ENCODE data around the gene FADS1.

Gene FADS1

DNA sequence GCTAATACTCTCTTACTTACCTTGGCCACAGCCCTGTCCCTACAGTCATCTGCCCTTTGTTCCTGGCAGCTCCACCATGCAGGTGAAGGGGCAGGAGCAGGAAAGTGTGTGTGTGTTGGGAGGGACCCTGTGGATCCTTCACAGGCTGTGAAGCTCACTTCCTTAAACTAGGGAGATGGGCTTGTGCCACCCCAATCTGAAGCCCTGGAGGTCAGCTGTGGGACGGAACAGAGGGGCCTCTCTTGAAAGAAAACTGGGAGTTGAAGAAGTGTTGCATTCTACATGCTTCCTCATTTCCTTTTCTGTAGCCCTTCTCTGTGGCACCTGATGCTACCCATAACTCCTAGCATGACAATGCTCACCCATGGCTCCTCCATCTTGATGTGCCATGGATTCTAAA, 11.7 kb downstream of the FADS1 start:
- Histone ChIP-seq H3K4me3 (ENCODE audit: extremely low read depth, insufficient read depth, low read length, poor library complexity, severe bottlenecking) (no peak overlapping the region), H3K9me3 (ENCODE audit: control insufficient read depth, low read length) (no peaks in the 10 kb centered on the region), H3K4me1 (ENCODE audit: control insufficient read depth, insufficient read depth, low read length, poor library complexity, severe bottlenecking) (peaks cover 8% of the 10 kb centered on the region), H3K36me3 (ENCODE audit: control insufficient read depth, insufficient read depth, low read length) (peaks cover 97% of the 10 kb centered on the region), H3K27ac (ENCODE audit: low read depth, low read length, severe bottlenecking) (no peak overlapping the region)
- 100% methylated on average over 1 of the region's 1 CpG; no CpG with 5 or more reads in 1 of the 2 experiments for WGBS, 2 experiments (ENCODE audit: insufficient coverage in 2 of 2)

DNA sequence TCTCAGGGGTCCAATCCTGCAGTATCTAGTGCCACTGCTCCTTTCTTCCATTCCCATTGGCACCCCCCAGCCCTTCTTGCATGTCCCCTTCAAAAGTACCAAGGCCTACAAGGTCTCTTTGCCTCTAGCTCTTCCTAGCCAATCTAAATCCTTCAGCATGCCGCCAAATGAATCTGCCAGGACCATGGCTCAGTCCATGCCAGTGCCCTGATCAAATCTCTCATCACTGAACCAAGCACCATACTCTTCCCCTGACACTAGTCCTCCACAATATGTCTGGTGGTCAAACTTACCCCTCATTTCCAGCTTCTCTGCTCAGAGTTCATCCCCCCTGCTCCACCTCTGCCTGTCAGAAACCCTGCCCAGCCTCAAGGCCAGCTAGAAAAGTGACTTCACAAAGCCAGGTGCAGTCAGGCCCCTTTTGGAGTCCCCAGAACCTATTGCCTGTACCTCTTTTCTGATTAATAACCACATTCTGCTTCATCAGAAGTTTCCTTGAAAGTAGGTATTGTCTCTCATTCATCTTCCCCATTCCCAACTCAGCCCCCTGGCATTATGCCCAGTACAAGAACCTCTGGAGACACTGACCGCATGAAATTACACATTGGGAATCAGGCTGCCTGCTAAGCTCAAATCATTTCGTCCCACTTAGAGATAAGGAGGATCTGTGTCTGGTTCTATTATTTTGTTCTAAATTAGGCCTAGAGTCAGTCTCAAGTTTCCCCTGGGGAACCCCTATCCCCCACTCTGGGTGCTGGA, 12.7 kb downstream of the FADS1 start:
- Histone ChIP-seq H3K4me3 (ENCODE audit: extremely low read depth, insufficient read depth, low read length, poor library complexity, severe bottlenecking) (no peak overlapping the region), H3K9me3 (ENCODE audit: control insufficient read depth, low read length) (no peaks in the 10 kb centered on the region), H3K36me3 (ENCODE audit: control insufficient read depth, insufficient read depth, low read length) (peaks cover 97% of the 10 kb centered on the region), H3K27ac (ENCODE audit: low read depth, low read length, severe bottlenecking) (no peak overlapping the region), H3K4me1 (ENCODE audit: control insufficient read depth, insufficient read depth, low read length, poor library complexity, severe bottlenecking) (peaks cover 8% of the 10 kb centered on the region)
- 83 to 100% methylated on average over 1 to 3 of the region's 3 CpGs for WGBS, 2 experiments (ENCODE audit: insufficient coverage in 2 of 2)

- Histone ChIP-seq H3K4me1 (ENCODE audit: control insufficient read depth, insufficient read depth, low read length, poor library complexity, severe bottlenecking) (peaks cover 8% of the 10 kb centered on the region), H3K9me3 (ENCODE audit: control insufficient read depth, low read length) (no peaks in the 10 kb centered on the region), H3K27ac (ENCODE audit: low read depth, low read length, severe bottlenecking) (no peak overlapping the region), H3K36me3 (ENCODE audit: control insufficient read depth, insufficient read depth, low read length) (peaks cover 93% of the 10 kb centered on the region), H3K4me3 (ENCODE audit: extremely low read depth, insufficient read depth, low read length, poor library complexity, severe bottlenecking) (no peak overlapping the region)
- 83 to 98% methylated on average over 1 to 5 of the region's 6 CpGs for WGBS, 2 experiments (ENCODE audit: insufficient coverage in 2 of 2)
Measured at GRCh38 chr11:61802605-61803004, 14.2 kb downstream of the FADS1 start.

DNA sequence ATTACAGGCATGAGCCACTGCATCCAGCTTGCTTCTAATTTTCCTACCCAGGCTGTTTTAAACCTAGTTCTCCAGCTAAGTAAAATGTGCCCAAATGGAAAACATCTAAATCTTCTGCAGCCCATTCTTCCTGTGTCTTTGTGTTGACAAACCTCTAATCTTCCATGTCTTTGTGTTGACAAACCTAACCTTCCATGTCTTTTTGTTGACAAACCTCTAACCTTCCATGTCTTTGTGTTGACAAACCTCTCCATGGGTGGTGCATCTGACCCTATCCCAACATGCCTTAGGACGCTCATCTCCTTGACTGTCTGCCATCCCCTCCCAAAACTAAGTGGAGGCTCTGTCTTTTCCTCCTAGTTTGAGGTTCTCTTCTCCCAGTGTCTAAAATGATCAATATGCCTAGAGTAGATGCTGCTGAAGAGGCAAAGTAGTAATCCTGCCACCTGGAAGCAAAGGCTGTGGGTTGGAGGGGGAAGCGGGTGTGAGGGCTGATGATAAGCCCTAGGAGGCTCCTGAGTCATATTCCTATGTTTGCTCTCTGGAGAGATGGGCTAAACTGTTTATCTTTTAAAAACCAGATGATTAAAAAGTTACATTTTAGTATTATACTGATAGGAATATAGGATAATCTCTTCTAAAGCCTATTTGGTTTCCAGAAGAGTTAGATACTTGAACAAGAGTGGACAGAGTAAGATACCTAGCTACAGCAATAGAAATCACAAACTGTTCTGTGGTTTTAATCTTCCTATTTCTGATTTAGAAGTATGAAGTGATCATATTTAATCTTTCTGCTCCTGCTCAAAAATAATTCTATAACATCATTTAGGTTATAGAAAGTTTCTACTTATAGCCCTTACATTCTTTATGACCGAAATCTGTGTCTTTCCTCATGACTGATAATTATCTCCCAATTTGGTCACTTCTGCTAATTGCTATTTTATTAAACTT, 16.2 kb downstream of the FADS1 start:
- H3K27ac ChIP-seq (ENCODE audit: low read depth, low read length, severe bottlenecking), result no peak overlapping the region
- 88 to 100% methylated on average over 1 to 2 of the region's 3 CpGs for WGBS, 2 experiments (ENCODE audit: insufficient coverage in 2 of 2)
- no peak overlapping the region for H3K4me3 ChIP-seq (ENCODE audit: extremely low read depth, insufficient read depth, low read length, poor library complexity, severe bottlenecking)
- H3K4me1 ChIP-seq (ENCODE audit: control insufficient read depth, insufficient read depth, low read length, poor library complexity, severe bottlenecking), result peaks cover 8% of the 10 kb centered on the region
- no peaks in the 10 kb centered on the region for H3K9me3 ChIP-seq (ENCODE audit: control insufficient read depth, low read length)
- H3K36me3 ChIP-seq (ENCODE audit: control insufficient read depth, insufficient read depth, low read length), result peaks cover 87% of the 10 kb centered on the region

DNA sequence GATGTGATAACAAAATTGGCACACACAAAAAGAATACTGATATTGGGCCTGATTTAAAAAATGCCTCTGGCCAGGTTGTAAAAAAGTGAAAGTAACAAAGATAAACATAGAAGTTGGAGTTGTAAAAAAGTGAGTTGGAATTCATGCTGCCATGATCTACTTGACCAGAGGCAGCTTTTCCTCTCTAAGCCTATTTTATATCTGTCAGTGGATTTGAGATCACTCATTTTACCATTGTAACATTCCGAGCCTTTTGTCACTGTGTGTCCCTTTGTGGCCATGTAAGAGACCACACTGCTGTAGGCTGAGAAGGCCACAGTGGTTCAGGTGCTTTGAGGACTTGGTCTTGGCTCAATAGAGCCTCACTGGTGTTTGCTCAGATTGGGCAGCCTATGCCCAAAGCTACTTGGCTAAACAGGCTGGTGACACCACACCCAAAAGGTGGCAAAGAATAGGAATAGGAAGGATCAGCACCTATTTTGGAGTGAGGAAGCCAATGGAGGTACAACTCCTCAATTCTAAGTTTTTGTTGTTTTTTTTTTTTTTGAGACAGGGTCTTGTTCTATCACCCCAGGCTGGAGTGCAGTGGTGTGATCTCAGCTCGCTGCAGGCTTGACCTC, 17.0 kb downstream of the FADS1 start:
- peaks cover 85% of the 10 kb centered on the region for H3K36me3 ChIP-seq (ENCODE audit: control insufficient read depth, insufficient read depth, low read length)
- no peak overlapping the region for H3K27ac ChIP-seq (ENCODE audit: low read depth, low read length, severe bottlenecking)
- no peak overlapping the region for H3K4me3 ChIP-seq (ENCODE audit: extremely low read depth, insufficient read depth, low read length, poor library complexity, severe bottlenecking)
- H3K4me1 ChIP-seq (ENCODE audit: control insufficient read depth, insufficient read depth, low read length, poor library complexity, severe bottlenecking), result peaks cover 8% of the 10 kb centered on the region
- no peaks in the 10 kb centered on the region for H3K9me3 ChIP-seq (ENCODE audit: control insufficient read depth, low read length)
- WGBS, 2 experiments (ENCODE audit: insufficient coverage in 2 of 2), result 92 to 100% methylated on average over 1 to 2 of the region's 2 CpGs

GRCh38 chr11:61797263-61797944, 19.4 kb downstream of the FADS1 start:
- 83 to 87% methylated on average over 2 of the region's 3 CpGs for WGBS, 2 experiments (ENCODE audit: insufficient coverage in 2 of 2)
- H3K27ac ChIP-seq (ENCODE audit: low read depth, low read length, severe bottlenecking), result peak overlapping the region; percentile 41
- H3K4me3 ChIP-seq (ENCODE audit: extremely low read depth, insufficient read depth, low read length, poor library complexity, severe bottlenecking), result no peak overlapping the region
- peaks cover 68% of the 10 kb centered on the region for H3K36me3 ChIP-seq (ENCODE audit: control insufficient read depth, insufficient read depth, low read length)
- H3K9me3 ChIP-seq (ENCODE audit: control insufficient read depth, low read length), result no peaks in the 10 kb centered on the region
- peaks cover 3% of the 10 kb centered on the region for H3K4me1 ChIP-seq (ENCODE audit: control insufficient read depth, insufficient read depth, low read length, poor library complexity, severe bottlenecking)

- WGBS, 2 experiments (ENCODE audit: insufficient coverage in 2 of 2), result 97 to 98% methylated on average over 16 to 18 of the region's 18 CpGs
- Histone ChIP-seq H3K4me1 (ENCODE audit: control insufficient read depth, insufficient read depth, low read length, poor library complexity, severe bottlenecking) (no peaks in the 10 kb centered on the region), H3K27ac (ENCODE audit: low read depth, low read length, severe bottlenecking) (no peak overlapping the region), H3K4me3 (ENCODE audit: extremely low read depth, insufficient read depth, low read length, poor library complexity, severe bottlenecking) (no peak overlapping the region), H3K9me3 (ENCODE audit: control insufficient read depth, low read length) (no peaks in the 10 kb centered on the region), H3K36me3 (ENCODE audit: control insufficient read depth, insufficient read depth, low read length) (peaks cover 54% of the 10 kb centered on the region)
Measured at GRCh38 chr11:61795876-61796526, 20.8 kb downstream of the FADS1 start.

GRCh38 chr11:61795459-61795858, 21.3 kb downstream of the FADS1 start:
- Histone ChIP-seq H3K9me3 (ENCODE audit: control insufficient read depth, low read length) (no peaks in the 10 kb centered on the region), H3K4me3 (ENCODE audit: extremely low read depth, insufficient read depth, low read length, poor library complexity, severe bottlenecking) (no peak overlapping the region), H3K4me1 (ENCODE audit: control insufficient read depth, insufficient read depth, low read length, poor library complexity, severe bottlenecking) (no peaks in the 10 kb centered on the region), H3K36me3 (ENCODE audit: control insufficient read depth, insufficient read depth, low read length) (peaks cover 53% of the 10 kb centered on the region), H3K27ac (ENCODE audit: low read depth, low read length, severe bottlenecking) (no peak overlapping the region)
- 94% methylated on average over 12 of the region's 12 CpGs for WGBS, 2 experiments (ENCODE audit: insufficient coverage in 2 of 2)

- WGBS, 2 experiments (ENCODE audit: insufficient coverage in 2 of 2), result 89 to 100% methylated on average over 1 of the region's 4 CpGs
- peaks cover 53% of the 10 kb centered on the region for H3K36me3 ChIP-seq (ENCODE audit: control insufficient read depth, insufficient read depth, low read length)
Measured at GRCh38 chr11:61794579-61794978, 22.2 kb downstream of the FADS1 start.

GRCh38 chr11:61793829-61794204, 23.0 kb downstream of the FADS1 start:
- Histone ChIP-seq H3K4me1 (ENCODE audit: control insufficient read depth, insufficient read depth, low read length, poor library complexity, severe bottlenecking) (no peaks in the 10 kb centered on the region), H3K4me3 (ENCODE audit: extremely low read depth, insufficient read depth, low read length, poor library complexity, severe bottlenecking) (peak overlapping the region; percentile 90), H3K9me3 (ENCODE audit: control insufficient read depth, low read length) (no peaks in the 10 kb centered on the region), H3K36me3 (ENCODE audit: control insufficient read depth, insufficient read depth, low read length) (peaks cover 53% of the 10 kb centered on the region), H3K27ac (ENCODE audit: low read depth, low read length, severe bottlenecking) (no peak overlapping the region)
- 81 to 89% methylated on average over 3 of the region's 3 CpGs for WGBS, 2 experiments (ENCODE audit: insufficient coverage in 2 of 2)

More at GRCh38 chr11:61794579-61794978, 22.2 kb downstream of the FADS1 start:
- Histone ChIP-seq H3K27ac (ENCODE audit: low read depth, low read length, severe bottlenecking) (no peak overlapping the region), H3K4me1 (ENCODE audit: control insufficient read depth, insufficient read depth, low read length, poor library complexity, severe bottlenecking) (no peaks in the 10 kb centered on the region), H3K4me3 (ENCODE audit: extremely low read depth, insufficient read depth, low read length, poor library complexity, severe bottlenecking) (no peak overlapping the region), H3K9me3 (ENCODE audit: control insufficient read depth, low read length) (no peaks in the 10 kb centered on the region)
